OCI-M2 (cell line): ENCODE data around the gene BID.
"Not testable (repeated sequence)": the region's sequence is repeated elsewhere in the genome, so short reads cannot be mapped to it uniquely, and the experiment has no call there.

Source experiments
- DNase-seq: peaks from one replicate; lab custom pipeline; 2025; ENCODE audit not compliant: unreplicated experiment; lab: John Stamatoyannopoulos, UW

The BID gene

DNA sequence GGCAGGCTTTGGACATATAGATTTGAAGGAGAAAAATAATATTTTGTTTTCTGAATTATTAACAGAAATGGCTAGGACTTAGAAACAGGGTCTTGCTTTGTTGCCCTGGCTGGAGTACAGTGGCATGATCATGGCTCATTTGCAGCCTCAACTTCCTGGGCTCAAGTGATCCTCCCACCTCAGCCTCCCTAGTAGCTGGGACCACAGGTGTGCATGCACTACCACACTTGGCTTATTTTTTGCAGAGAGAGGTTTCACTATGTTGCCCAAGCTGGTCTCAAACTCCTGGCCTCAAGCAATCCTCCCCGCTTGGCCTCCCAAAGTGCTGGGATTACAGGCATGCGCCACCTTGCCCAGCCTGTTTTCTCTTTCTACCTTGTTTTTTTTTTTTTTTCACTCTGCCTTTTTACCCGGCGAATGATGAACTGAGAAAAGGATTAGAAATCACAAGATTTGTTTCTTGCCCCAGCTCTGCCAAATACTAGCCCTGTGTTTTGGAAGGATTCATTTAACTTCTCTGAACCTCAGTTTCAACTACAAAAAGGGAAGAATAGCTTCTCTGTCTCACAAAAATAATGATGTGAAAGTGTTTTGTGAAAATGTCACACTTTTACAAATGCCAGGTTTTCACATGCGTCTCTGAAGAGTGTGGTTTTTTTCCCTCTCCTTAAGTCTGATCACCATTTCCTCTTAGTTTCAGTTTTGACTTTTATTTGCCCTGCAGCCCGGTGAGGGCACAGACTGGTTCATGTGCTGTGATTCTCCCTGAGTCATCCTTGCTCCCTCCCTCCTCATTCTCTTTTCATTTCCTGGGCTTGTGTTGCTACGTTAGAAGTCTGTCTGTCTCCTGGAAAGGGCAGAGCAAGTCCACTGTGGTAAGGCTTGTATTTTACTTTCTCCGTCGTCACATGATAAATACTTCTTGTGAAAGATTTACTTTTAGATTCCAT is 68.0 kb downstream of the BID start:
- DNase-seq: no peak

- no peak for DNase-seq
These were observed 68.7 kb downstream of the BID start for GRCh38 chr22:17705546-17705945.

- DNase-seq: no peak
These were observed 70.5 kb downstream of the BID start for GRCh38 chr22:17703811-17704210.

- no peak for DNase-seq
These were observed 73.5 kb downstream of the BID start for GRCh38 chr22:17700778-17701177.

GRCh38 chr22:17699696-17700340 is 74.5 kb downstream of the BID start:
- no peak for DNase-seq

DNA sequence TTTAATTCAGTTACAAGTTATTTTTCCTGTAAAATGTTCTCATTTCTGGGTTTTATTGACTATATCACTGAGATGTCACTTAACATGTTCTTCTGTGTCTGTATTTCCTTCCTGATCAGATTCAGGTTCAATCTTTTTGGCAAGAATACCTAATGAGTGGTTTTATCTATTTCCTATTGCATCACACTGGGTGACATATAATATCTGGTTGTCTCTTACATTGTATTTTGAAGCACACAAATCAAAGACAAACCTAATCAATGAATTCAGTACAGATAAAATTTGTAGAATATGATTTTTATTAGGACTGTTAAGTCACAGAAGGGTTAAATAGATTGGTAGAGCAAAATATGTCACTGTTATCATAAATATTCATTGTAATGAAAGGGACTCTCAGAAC is 75.3 kb downstream of the BID start:
- no peak for DNase-seq

- not testable (repeated sequence) for DNase-seq
These were observed 76.0 kb downstream of the BID start for GRCh38 chr22:17698276-17698675.

- not testable (repeated sequence) for DNase-seq
These were observed 77.1 kb downstream of the BID start for GRCh38 chr22:17697196-17697595.

GRCh38 chr22:17695986-17696385 is 78.3 kb downstream of the BID start:
- DNase-seq: no peak

GRCh38 chr22:17694752-17695151 is 79.5 kb downstream of the BID start:
- no peak for DNase-seq

DNA sequence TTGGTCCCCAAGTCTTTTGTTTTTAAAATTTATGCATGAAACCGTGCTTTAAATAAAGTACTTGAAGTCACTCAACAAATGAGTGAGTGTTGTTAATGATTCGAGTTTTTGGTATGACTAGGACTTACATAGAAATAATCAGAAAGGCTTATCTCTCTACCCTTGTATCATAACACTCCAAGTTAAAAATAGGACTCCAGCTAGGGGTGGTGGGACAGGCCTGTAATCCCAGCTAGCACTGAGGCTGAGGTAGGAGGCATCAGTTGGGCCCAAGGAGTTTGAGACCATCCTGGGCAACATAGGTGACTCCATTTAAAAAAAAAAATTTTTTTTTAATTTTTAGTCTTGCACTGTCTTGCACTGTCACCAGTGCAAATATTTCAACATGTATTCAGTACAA is 80.1 kb downstream of the BID start:
- DNase-seq: no peak

DNA sequence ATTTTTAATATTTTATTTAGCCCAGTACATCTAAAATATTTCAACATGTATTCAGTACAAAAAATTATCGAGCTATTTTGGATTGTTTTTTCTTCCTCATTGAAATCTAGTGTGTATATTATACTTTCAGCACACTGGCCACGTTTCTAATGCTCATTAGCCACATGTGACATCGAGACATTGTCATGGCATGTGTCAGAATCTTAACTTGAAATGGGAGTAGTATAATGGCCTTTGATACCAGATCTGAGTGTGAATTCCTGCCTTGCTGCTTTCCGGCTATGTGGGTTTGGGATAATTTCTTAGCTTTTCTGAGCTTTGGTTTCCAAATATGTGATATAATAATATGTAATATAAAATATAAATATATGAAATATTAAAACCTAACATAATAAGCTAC is 81.4 kb downstream of the BID start:
- no peak for DNase-seq

- DNase-seq: no peak
These were observed 90.0 kb downstream of the BID start for GRCh38 chr22:17684245-17684644.
